PFSK-1 (cell line): Measurements from ENCODE around the gene XXYLT1.
A peak's percentile ranks its signal among the peaks of the same experiment; 100 is the strongest.

Source experiments
- FOXP2 ChIP-seq: optimal IDR thresholded peaks from 2 replicates; pipeline ENCODE3; 2011; ENCODE audit warnings: borderline replicate concordance, control low read depth, inconsistent platforms; ENCODE audit not compliant: insufficient read depth; ENCODE audit errors: extremely low read length, extremely low read depth
- POLR2AphosphoS5 ChIP-seq: IDR thresholded peaks from 2 replicates; pipeline ENCODE4 v1.6.1; 2012; ENCODE audit warnings: low read depth, mild to moderate bottlenecking, control low read depth, low read length, moderate library complexity
- SIN3A ChIP-seq: IDR thresholded peaks from 2 replicates; pipeline ENCODE4 v1.6.1; 2012; ENCODE audit warnings: mild to moderate bottlenecking, low read length, moderate library complexity, borderline replicate concordance; ENCODE audit not compliant: insufficient read depth
- TAF1 ChIP-seq: IDR thresholded peaks from 2 replicates; pipeline ENCODE4 v1.6.1; 2012; ENCODE audit warnings: low read length, control low read depth, borderline replicate concordance; ENCODE audit not compliant: insufficient read depth
- TF ChIP-seq, protein P1 (sequence below), 2 experiments: IDR thresholded peaks; 2 replicates each; pipeline versions ENCODE4 v1.6.1 to v1.8.0; 2011 to 2012; ENCODE audit warnings: low read depth in 2 of 2, low read length in 2 of 2, control low read depth in 1 of 2, inconsistent platforms in 1 of 2, mild to moderate bottlenecking in 1 of 2, moderate library complexity in 1 of 2; ENCODE audit not compliant: insufficient read depth in 1 of 2

GRCh38 chr3:195106418-195106906, 164.5 kb downstream of the XXYLT1 start:
- TF ChIP-seq POLR2AphosphoS5 (no peak), SIN3A (no peak), TAF1 (no peak), FOXP2 (peak; percentile 83)
- TF ChIP-seq, protein P1, sequence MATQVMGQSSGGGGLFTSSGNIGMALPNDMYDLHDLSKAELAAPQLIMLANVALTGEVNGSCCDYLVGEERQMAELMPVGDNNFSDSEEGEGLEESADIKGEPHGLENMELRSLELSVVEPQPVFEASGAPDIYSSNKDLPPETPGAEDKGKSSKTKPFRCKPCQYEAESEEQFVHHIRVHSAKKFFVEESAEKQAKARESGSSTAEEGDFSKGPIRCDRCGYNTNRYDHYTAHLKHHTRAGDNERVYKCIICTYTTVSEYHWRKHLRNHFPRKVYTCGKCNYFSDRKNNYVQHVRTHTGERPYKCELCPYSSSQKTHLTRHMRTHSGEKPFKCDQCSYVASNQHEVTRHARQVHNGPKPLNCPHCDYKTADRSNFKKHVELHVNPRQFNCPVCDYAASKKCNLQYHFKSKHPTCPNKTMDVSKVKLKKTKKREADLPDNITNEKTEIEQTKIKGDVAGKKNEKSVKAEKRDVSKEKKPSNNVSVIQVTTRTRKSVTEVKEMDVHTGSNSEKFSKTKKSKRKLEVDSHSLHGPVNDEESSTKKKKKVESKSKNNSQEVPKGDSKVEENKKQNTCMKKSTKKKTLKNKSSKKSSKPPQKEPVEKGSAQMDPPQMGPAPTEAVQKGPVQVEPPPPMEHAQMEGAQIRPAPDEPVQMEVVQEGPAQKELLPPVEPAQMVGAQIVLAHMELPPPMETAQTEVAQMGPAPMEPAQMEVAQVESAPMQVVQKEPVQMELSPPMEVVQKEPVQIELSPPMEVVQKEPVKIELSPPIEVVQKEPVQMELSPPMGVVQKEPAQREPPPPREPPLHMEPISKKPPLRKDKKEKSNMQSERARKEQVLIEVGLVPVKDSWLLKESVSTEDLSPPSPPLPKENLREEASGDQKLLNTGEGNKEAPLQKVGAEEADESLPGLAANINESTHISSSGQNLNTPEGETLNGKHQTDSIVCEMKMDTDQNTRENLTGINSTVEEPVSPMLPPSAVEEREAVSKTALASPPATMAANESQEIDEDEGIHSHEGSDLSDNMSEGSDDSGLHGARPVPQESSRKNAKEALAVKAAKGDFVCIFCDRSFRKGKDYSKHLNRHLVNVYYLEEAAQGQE (IDR thresholded peaks at IDR 0.05; ENCODE audit: insufficient read depth in 1 of 2, low read depth in 2 of 2, low read length in 2 of 2): no peak
